ENCODE data around the gene PPP4R1.

The PPP4R1 gene

GRCh38 chr18:9629709-9630108, 15.3 kb upstream of the PPP4R1 start:
- Histone ChIP-seq H3K4me3 (ENCODE audit: insufficient read depth, low read depth, low read length, poor library complexity, severe bottlenecking) (no peak overlapping the region), H3K27me3 (replicated peaks; ENCODE audit: control insufficient read depth, insufficient read depth, low read length, poor library complexity, severe bottlenecking) (no peaks in the 10 kb centered on the region), H3K9me3 (ENCODE audit: control insufficient read depth, low read length) (no peaks in the 10 kb centered on the region), H3K4me1 (ENCODE audit: control insufficient read depth, insufficient read depth, low read length, poor library complexity, severe bottlenecking) (no peaks in the 10 kb centered on the region), H3K27ac (ENCODE audit: insufficient read depth, low read length, poor library complexity, severe bottlenecking) (no peak overlapping the region), H3K36me3 (ENCODE audit: control insufficient read depth, insufficient read depth, low read length) (no peaks in the 10 kb centered on the region)
- no peak for DNase-seq

GRCh38 chr18:9628984-9629383, 14.6 kb upstream of the PPP4R1 start:
- H3K4me1 ChIP-seq (ENCODE audit: control insufficient read depth, insufficient read depth, low read length, poor library complexity, severe bottlenecking), result no peaks in the 10 kb centered on the region
- no peaks in the 10 kb centered on the region for H3K36me3 ChIP-seq (ENCODE audit: control insufficient read depth, insufficient read depth, low read length)
- no peaks in the 10 kb centered on the region for H3K9me3 ChIP-seq (ENCODE audit: control insufficient read depth, low read length)
- H3K4me3 ChIP-seq (ENCODE audit: insufficient read depth, low read depth, low read length, poor library complexity, severe bottlenecking), result no peak overlapping the region
- no peaks in the 10 kb centered on the region for H3K27me3 ChIP-seq (replicated peaks; ENCODE audit: control insufficient read depth, insufficient read depth, low read length, poor library complexity, severe bottlenecking)
- no peak for DNase-seq
- H3K27ac ChIP-seq (ENCODE audit: insufficient read depth, low read length, poor library complexity, severe bottlenecking), result no peak overlapping the region

GRCh38 chr18:9627642-9628041, 13.3 kb upstream of the PPP4R1 start:
- H3K36me3 ChIP-seq (ENCODE audit: control insufficient read depth, insufficient read depth, low read length), result no peaks in the 10 kb centered on the region
- DNase-seq, result no peak
- H3K9me3 ChIP-seq (ENCODE audit: control insufficient read depth, low read length), result no peaks in the 10 kb centered on the region
- no peaks in the 10 kb centered on the region for H3K4me1 ChIP-seq (ENCODE audit: control insufficient read depth, insufficient read depth, low read length, poor library complexity, severe bottlenecking)
- H3K27ac ChIP-seq (ENCODE audit: insufficient read depth, low read length, poor library complexity, severe bottlenecking), result no peak overlapping the region
- H3K4me3 ChIP-seq (ENCODE audit: insufficient read depth, low read depth, low read length, poor library complexity, severe bottlenecking), result no peak overlapping the region
- no peaks in the 10 kb centered on the region for H3K27me3 ChIP-seq (replicated peaks; ENCODE audit: control insufficient read depth, insufficient read depth, low read length, poor library complexity, severe bottlenecking)

GRCh38 chr18:9619990-9620389, 5.6 kb upstream of the PPP4R1 start:
- no peaks in the 10 kb centered on the region for H3K4me1 ChIP-seq (ENCODE audit: control insufficient read depth, insufficient read depth, low read length, poor library complexity, severe bottlenecking)
- H3K36me3 ChIP-seq (ENCODE audit: control insufficient read depth, insufficient read depth, low read length), result no peaks in the 10 kb centered on the region
- no peaks in the 10 kb centered on the region for H3K9me3 ChIP-seq (ENCODE audit: control insufficient read depth, low read length)
- no peak for DNase-seq
- H3K27me3 ChIP-seq (replicated peaks; ENCODE audit: control insufficient read depth, insufficient read depth, low read length, poor library complexity, severe bottlenecking), result no peaks in the 10 kb centered on the region
- H3K4me3 ChIP-seq (ENCODE audit: insufficient read depth, low read depth, low read length, poor library complexity, severe bottlenecking), result no peak overlapping the region
- H3K27ac ChIP-seq (ENCODE audit: insufficient read depth, low read length, poor library complexity, severe bottlenecking), result no peak overlapping the region

- no peak for DNase-seq
- no peaks in the 10 kb centered on the region for H3K9me3 ChIP-seq (ENCODE audit: control insufficient read depth, low read length)
- no peak overlapping the region for H3K27ac ChIP-seq (ENCODE audit: insufficient read depth, low read length, poor library complexity, severe bottlenecking)
- no peak overlapping the region for H3K4me3 ChIP-seq (ENCODE audit: insufficient read depth, low read depth, low read length, poor library complexity, severe bottlenecking)
- no peaks in the 10 kb centered on the region for H3K4me1 ChIP-seq (ENCODE audit: control insufficient read depth, insufficient read depth, low read length, poor library complexity, severe bottlenecking)
- no peaks in the 10 kb centered on the region for H3K27me3 ChIP-seq (replicated peaks; ENCODE audit: control insufficient read depth, insufficient read depth, low read length, poor library complexity, severe bottlenecking)
- H3K36me3 ChIP-seq (ENCODE audit: control insufficient read depth, insufficient read depth, low read length), result no peaks in the 10 kb centered on the region
Observed at GRCh38 chr18:9619545-9619944, 5.2 kb upstream of the PPP4R1 start.

GRCh38 chr18:9619056-9619455, 4.7 kb upstream of the PPP4R1 start:
- H3K4me1 ChIP-seq (ENCODE audit: control insufficient read depth, insufficient read depth, low read length, poor library complexity, severe bottlenecking), result no peaks in the 10 kb centered on the region
- no peaks in the 10 kb centered on the region for H3K36me3 ChIP-seq (ENCODE audit: control insufficient read depth, insufficient read depth, low read length)
- H3K4me3 ChIP-seq (ENCODE audit: insufficient read depth, low read depth, low read length, poor library complexity, severe bottlenecking), result no peak overlapping the region
- no peak for DNase-seq
- no peaks in the 10 kb centered on the region for H3K27me3 ChIP-seq (replicated peaks; ENCODE audit: control insufficient read depth, insufficient read depth, low read length, poor library complexity, severe bottlenecking)
- no peak overlapping the region for H3K27ac ChIP-seq (ENCODE audit: insufficient read depth, low read length, poor library complexity, severe bottlenecking)
- H3K9me3 ChIP-seq (ENCODE audit: control insufficient read depth, low read length), result no peaks in the 10 kb centered on the region

- Histone ChIP-seq H3K36me3 (ENCODE audit: control insufficient read depth, insufficient read depth, low read length) (no peaks in the 10 kb centered on the region), H3K27me3 (replicated peaks; ENCODE audit: control insufficient read depth, insufficient read depth, low read length, poor library complexity, severe bottlenecking) (no peaks in the 10 kb centered on the region), H3K4me3 (ENCODE audit: insufficient read depth, low read depth, low read length, poor library complexity, severe bottlenecking) (no peak overlapping the region), H3K9me3 (ENCODE audit: control insufficient read depth, low read length) (no peaks in the 10 kb centered on the region), H3K4me1 (ENCODE audit: control insufficient read depth, insufficient read depth, low read length, poor library complexity, severe bottlenecking) (peaks cover 6% of the 10 kb centered on the region), H3K27ac (ENCODE audit: insufficient read depth, low read length, poor library complexity, severe bottlenecking) (no peak overlapping the region)
- DNase-seq, result no peak
Observed at GRCh38 chr18:9617006-9617542, 2.7 kb upstream of the PPP4R1 start.

- H3K9me3 ChIP-seq (ENCODE audit: control insufficient read depth, low read length), result no peaks in the 10 kb centered on the region
- no peak overlapping the region for H3K27ac ChIP-seq (ENCODE audit: insufficient read depth, low read length, poor library complexity, severe bottlenecking)
- H3K4me3 ChIP-seq (ENCODE audit: insufficient read depth, low read depth, low read length, poor library complexity, severe bottlenecking), result no peak overlapping the region
- H3K36me3 ChIP-seq (ENCODE audit: control insufficient read depth, insufficient read depth, low read length), result no peaks in the 10 kb centered on the region
- peaks cover 6% of the 10 kb centered on the region for H3K4me1 ChIP-seq (ENCODE audit: control insufficient read depth, insufficient read depth, low read length, poor library complexity, severe bottlenecking)
- DNase-seq, result no peak
- H3K27me3 ChIP-seq (replicated peaks; ENCODE audit: control insufficient read depth, insufficient read depth, low read length, poor library complexity, severe bottlenecking), result no peaks in the 10 kb centered on the region
Observed at GRCh38 chr18:9616049-9616448, 1.7 kb upstream of the PPP4R1 start.

- Histone ChIP-seq H3K9me3 (ENCODE audit: control insufficient read depth, low read length) (no peaks in the 10 kb centered on the region), H3K4me1 (ENCODE audit: control insufficient read depth, insufficient read depth, low read length, poor library complexity, severe bottlenecking) (peaks cover 6% of the 10 kb centered on the region), H3K27me3 (replicated peaks; ENCODE audit: control insufficient read depth, insufficient read depth, low read length, poor library complexity, severe bottlenecking) (no peaks in the 10 kb centered on the region), H3K4me3 (ENCODE audit: insufficient read depth, low read depth, low read length, poor library complexity, severe bottlenecking) (peak overlapping the region; percentile 33), H3K27ac (ENCODE audit: insufficient read depth, low read length, poor library complexity, severe bottlenecking) (peak overlapping the region; percentile 67), H3K36me3 (ENCODE audit: control insufficient read depth, insufficient read depth, low read length) (no peaks in the 10 kb centered on the region)
- DNase-seq, result no peak
Observed at GRCh38 chr18:9615280-9615797, 980 bp upstream of the PPP4R1 start.

- Histone ChIP-seq H3K4me3 (ENCODE audit: insufficient read depth, low read depth, low read length, poor library complexity, severe bottlenecking) (peak overlapping the region; percentile 69), H3K9me3 (ENCODE audit: control insufficient read depth, low read length) (no peaks in the 10 kb centered on the region), H3K27me3 (replicated peaks; ENCODE audit: control insufficient read depth, insufficient read depth, low read length, poor library complexity, severe bottlenecking) (no peaks in the 10 kb centered on the region), H3K27ac (ENCODE audit: insufficient read depth, low read length, poor library complexity, severe bottlenecking) (peak overlapping the region; percentile 69), H3K4me1 (ENCODE audit: control insufficient read depth, insufficient read depth, low read length, poor library complexity, severe bottlenecking) (peaks cover 6% of the 10 kb centered on the region), H3K36me3 (ENCODE audit: control insufficient read depth, insufficient read depth, low read length) (no peaks in the 10 kb centered on the region)
- DNase-seq, result peak in 2 of 3 donors; percentile 21 to 30
Observed at GRCh38 chr18:9613550-9614400, 584 bp downstream of the PPP4R1 start.
